Left hindlimb (tissue), 1 donor: ENCODE data around the gene KLHL17.
A peak's percentile ranks its signal among the peaks of the same experiment; 100 is the strongest.
"Not testable (repeated sequence)": the region's sequence is repeated elsewhere in the genome, so short reads cannot be mapped to it uniquely, and the experiment has no call there.

Source experiments
- DNase-seq: peaks from one replicate; pipeline ENCODE4 v3.0.0-alpha.2; 2018

KLHL17 gene

DNA sequence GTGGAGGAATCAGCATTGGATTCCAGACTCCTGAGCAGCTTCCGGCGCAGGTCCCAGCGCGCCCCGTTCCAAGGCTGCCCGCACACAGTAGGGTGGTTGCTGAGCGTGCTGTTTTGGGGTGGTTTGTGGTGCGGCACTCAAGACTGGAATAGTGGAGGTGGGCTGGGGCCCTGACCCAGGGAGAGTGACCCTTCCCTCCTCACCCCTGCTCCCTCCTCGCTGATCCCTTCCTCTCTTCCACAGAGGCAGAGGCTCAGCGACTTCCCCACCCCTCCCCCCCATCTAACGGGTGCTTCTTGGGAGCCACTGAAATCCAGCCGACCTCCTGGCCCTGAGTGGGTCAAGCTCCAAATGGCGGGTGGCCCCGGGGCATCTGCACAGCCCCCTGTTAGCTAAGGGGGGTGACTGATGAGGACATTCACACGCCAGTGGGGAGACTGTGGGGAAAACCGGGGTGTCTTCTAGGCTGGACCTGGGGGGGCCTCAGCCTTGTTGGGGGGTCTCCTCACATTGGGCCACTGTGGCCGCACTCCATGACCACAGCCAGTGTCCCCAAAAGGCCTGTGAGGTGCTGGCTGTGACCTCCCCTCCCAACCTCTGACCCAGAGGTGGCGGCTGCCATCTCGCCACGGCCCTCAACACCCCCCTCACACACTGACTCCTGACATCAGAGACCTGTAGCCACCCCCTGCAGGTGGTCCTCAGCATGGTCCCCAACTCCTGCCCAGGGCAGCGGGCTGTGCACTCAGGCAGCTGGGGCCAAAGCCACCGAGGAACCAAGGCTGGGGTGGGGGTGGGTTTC lies 43.4 kb downstream of the KLHL17 start:
- DNase-seq, result no peak

DNA sequence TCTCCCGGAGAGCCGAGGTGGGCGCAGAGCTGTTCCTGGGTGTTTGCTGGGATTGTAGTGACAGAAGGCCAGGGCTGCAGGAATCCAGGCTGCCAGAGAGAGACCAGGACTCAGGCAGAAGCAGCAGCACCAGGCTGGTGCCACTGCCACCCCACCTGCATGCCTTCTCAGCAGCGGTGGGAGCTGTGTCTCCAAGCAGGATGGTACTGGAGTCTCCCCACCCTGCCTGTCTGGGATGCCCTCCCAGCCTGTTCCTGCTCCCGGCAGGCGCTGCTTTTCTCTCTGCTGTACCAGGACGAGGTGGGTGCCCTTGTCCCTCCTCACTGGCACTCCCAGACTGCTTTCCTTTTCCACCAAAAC lies 44.0 kb downstream of the KLHL17 start:
- no peak for DNase-seq

DNA sequence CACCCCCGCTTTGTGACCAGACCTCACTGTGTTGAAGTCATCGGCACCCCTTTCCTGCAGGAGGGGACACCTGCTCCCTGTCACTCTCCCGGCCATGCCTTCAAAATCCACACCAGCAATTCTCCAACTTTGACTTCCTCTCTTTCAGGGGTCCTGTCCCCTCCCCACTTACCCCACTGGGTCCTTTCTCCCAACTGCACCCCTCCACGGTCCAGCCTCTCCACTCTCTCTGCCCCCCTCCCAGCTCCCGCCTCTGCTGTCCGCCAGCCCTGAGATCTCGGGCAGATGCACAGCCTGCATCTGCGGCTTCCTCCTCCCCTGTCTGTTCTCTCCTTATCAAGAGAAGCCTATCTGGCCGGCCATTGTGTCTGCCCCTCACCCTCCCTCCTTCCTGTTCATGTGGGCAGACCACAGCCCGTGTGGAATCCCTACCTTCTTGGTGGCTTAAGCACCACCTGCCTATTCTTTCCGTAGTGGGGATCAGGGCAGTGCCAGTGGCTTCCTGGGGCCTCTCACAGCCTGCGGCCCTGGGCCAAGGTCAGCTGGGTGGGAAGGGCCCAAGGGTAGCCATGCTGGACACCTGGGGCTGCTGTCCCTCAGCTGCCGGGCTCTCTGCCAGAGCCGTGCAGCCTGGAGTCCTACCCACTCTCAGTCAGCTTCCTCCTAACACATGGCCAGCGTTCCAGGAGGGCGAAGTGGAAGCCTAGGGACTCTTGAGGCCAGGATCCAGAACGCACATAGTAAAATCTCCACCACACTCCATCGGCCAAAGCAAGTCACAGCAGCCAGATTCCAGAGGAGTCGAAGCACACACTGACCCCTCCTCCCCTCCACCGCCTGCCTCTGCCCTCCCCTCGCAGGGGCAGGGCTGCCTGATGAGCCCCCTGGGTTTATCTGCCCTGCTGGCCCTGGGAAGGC lies 44.7 kb downstream of the KLHL17 start:
- peak; percentile 59 for DNase-seq

DNA sequence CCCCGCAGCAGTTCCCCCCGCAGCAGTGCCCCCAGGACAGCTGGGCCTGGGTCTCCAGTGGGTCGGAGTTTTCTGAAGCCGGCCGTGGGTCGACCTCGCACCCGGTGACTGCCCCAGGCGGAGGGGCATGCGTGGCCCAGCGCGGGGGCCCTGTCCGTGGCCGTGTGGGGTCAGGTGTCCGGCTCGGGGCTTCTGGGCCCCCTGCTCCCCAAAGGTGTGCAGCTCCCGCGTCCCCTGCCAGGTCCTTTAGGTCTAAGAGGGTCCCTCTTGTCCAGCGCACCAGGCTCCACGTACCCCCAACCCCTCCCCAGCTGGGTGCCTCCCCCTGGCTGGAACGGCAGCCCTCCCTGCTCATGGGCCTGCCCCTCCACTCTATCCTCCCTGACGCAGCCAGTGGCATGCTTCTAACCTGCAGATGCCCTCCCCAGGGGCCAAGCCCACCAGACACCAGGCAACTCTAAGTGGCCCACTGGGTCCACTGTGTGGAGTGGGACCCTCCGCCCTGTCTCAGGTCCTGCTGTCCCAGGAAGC lies 45.5 kb downstream of the KLHL17 start:
- no peak for DNase-seq

DNA sequence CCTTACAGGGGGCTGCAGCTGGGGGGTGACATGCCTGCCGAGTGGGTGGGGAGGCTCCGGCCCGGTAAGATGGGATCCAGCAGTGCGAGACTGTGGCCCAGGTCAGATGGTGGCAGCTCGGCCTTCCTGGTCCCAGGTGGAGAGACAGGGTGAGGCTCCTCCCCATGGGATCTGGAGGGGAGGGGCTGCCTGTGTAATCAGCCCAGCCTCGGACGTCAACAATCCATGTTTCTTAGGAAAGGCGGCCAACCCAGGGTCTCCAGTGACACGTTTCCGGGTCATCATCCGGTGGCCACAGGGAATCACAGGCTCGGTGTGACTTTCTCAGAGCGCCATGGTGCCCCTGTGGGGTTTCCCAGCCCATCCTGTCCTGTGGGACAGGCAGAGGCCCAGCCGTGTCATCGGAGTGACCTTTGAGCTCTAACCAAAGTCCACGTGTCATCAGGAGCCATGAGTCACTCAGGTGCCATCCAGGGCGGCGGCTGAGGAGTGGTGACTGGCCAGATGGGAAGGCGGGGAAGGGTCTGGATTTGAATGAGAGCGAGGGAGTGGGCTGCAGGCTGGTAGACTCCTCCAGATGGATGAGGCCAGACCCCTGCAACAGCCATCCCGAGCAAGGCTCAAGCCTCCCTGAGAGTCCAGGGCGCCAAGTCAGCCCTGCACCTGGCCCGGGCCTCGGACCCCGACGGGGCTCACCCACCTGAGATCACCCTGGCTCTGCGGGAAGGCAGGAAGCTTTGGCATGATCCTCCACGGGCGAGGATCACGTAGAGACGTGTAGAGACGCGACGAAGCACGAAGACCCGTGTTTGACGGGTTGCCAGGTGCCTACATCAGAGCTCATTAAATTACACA lies 46.1 kb downstream of the KLHL17 start:
- no peak for DNase-seq

DNA sequence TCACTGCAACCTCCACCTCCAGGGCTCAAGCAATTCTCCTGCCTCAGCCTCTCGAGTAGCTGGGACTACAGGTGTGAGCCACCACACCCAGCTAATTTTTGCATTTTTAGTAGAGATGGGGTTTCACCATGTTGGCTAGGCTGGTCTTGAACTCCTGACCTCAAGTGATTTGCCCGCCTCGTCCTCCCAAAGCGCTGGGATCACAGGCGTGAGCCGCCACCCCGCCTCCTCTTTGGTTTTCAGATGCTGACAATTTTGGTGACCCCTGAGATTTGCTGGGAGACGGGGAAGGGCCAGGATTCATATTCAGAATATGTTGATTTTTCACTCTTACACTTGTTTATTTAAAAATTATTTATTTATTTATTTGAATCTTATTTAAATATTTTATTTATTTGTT lies 49.7 kb downstream of the KLHL17 start:
- DNase-seq, result not testable (repeated sequence)

DNA sequence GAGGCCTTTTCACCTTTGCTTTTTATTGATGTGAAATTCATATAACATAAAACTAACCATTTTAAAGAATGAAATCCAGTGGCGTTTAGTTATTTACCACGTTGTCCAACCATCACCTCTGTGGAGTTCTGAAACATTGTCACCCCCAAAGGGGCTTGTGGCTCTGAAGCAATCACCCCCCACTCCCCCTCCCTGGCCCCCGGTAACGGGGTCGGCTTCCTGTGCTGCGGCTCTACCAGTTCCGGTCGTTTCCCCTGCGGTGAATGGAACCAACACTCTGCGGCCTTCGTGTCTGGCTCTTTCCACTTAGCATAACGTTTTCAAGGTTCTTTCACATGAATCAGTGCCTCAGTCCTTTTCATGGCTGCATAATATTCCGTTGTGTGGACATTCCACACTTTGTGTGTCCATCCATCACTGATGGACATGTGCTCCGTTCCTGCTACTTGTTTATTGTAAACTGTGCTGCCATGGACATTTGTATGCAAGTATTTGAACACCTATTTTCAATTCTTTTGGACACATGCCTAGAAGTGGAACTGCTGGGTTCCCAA lies 51.1 kb downstream of the KLHL17 start:
- no peak for DNase-seq

DNA sequence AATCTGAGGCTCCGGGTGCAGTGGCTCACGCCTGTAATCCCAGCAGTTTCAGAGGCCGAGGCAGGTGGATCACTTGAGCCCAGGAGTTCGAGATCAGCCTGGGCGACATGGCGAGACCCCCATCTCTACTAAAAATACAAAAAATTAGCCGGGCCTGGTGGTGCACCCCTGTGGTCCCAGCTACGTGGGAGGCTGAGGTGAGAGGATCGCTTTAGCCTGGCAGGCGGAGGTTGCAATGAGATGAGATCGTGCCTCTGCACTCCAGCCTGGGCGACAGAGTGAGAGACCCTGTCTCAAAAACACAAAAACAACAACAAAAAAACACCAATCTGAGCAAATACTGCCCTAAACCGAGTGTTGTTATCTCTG lies 52.3 kb downstream of the KLHL17 start:
- DNase-seq, result not testable (repeated sequence)

DNA sequence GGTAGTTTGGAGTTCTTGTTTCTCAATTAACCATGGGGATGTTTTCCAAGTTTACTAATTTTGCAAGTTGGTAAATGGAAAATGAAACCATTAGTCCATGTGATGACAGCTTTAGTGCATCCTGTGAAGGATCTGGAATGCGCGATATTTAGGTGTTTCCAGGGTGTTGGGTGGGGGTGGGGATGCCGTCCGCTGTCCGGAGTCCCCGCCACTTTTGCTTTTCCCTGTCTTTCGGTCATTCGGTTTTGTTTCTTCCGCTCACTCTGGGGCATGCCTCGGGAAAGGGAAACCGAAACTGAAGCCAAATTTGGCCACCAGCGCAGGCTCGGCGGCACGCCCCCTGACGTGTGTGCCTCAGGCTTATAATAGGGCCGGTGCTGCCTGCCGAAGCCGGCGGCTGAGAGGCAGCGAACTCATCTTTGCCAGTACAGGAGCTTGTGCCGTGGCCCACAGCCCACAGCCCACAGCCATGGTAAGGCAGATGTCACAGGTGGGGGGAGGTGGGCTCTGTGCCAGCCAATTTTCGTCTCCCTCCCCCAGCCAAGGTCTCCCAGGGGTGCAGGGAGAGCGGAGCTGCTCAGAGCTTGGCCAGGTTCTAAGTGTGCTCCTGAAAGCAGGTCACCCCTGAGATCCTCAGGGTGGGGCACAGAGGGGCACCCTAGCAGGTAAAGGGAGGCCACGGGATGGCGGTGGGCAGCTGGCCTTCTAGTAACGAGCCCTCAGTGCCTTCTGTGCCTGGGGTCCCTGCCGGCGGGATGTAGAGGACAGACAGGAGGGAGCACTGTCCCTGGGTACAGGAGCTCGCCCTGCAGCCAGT lies 52.9 kb downstream of the KLHL17 start, which contains the start of gene ISG15:
ISG15 (plus strand) TSS at position 393 of the 817 bp plus-strand sequence; CDS start at position 470, 77 bp downstream.
- peak; percentile 90 for DNase-seq

DNA sequence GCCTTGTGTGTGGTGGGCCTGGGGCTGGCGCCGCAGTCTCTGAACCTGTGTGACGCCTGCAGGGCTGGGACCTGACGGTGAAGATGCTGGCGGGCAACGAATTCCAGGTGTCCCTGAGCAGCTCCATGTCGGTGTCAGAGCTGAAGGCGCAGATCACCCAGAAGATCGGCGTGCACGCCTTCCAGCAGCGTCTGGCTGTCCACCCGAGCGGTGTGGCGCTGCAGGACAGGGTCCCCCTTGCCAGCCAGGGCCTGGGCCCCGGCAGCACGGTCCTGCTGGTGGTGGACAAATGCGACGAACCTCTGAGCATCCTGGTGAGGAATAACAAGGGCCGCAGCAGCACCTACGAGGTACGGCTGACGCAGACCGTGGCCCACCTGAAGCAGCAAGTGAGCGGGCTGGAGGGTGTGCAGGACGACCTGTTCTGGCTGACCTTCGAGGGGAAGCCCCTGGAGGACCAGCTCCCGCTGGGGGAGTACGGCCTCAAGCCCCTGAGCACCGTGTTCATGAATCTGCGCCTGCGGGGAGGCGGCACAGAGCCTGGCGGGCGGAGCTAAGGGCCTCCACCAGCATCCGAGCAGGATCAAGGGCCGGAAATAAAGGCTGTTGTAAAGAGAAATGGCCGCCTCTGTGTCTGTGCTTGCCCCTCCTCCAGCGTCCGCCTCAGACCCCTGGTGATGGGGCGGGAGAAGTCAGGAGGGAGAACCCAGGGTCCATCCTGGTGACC lies 53.7 kb downstream of the KLHL17 start:
- DNase-seq, result peak; percentile 40

DNA sequence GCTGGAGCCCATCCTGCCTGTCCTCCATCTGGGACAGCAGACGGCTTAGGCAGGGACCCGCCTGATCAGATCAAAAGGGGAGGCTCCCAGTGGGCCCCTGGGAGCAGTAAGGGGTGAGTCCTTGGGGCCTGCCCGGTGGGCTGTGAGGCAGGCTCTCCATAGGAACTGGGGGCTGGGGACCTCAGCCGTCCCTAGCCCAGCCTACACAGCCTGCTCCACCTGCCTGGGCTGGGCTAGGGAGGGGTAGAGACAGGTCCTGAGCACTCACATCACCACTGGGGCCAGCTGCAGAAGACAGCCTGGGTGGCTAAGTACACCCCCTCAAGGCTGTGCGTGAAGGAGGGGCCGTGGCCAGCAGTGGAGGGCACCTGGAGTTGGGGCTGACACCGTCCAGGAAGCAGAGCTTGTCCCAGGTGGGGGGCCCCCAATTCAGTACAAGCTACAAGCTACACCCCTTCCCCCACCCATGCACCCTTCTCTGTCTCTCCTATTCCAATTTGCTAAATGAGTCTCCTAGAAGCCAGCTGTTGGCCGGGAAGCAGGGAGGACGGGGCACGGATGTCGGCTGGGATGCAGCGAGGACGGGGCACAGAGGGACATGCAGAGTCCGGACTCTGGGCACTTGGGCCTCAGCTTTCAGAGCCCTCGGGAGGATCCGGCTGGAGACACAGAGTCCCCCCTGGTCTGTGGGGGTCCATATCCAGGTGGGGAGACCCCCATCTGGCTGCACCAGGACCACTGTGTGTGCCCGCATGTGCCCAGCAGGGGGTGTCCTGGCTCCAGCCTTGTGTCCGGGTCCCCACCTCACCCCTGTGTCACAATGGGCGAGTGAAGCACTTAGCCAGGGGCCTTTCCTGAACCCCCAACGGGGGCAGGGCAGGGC lies 54.7 kb downstream of the KLHL17 start:
- DNase-seq, result peak; percentile 37
